Breast epithelium (tissue), 4 donors: Measurements from ENCODE around the gene GPBP1. TPM values are rescaled to one million over a fixed set of nuclear protein-coding genes. Genes with fewer than 3 reads are reported as not detected.
"Not testable (repeated sequence)": the region's sequence is repeated elsewhere in the genome, so short reads cannot be mapped to it uniquely, and the experiment has no call there.

ENCODE experiments used
- DNase-seq, 2 donors: peaks; one replicate each; pipeline ENCODE4 v3.0.0-alpha.2; 2019; ENCODE audit warnings: low spot score in 2 of 2
- H3K27ac ChIP-seq, 2 donors: fragments of 200-600 bp; sonication (generic) in 1 of 2; one replicate each; pipeline ENCODE4 v1.5.1; 2016 to 2019; ENCODE audit warnings: mild to moderate bottlenecking in 1 of 2
- H3K27me3 ChIP-seq, 2 donors: fragments of 200-600 bp; sonication (generic) in 1 of 2; one replicate each; pipeline versions ENCODE4 v1.5.1 to v1.6.0; 2017 to 2019; ENCODE audit warnings: control low read depth in 1 of 2, mild to moderate bottlenecking in 1 of 2
- H3K36me3 ChIP-seq: fragments of 200-600 bp; one replicate; pipeline ENCODE4 v1.5.1; 2019
- H3K4me1 ChIP-seq, 2 donors: fragments of 200-600 bp; sonication (generic); one replicate each; pipeline ENCODE4 v1.5.1; 2016 to 2019; ENCODE audit warnings: control low read depth in 1 of 2
- H3K4me3 ChIP-seq, 3 donors: fragments of 200-600 bp; sonication (generic); 1 replicate in 2 of 3; 2 replicates in 1 of 3; pipeline ENCODE4 v1.5.1; 2016 to 2019; ENCODE audit warnings: mild to moderate bottlenecking in 3 of 3, moderate library complexity in 2 of 3
- H3K9me3 ChIP-seq, 2 donors: fragments of 200-600 bp; sonication (generic) in 1 of 2; one replicate each; pipeline ENCODE4 v1.5.1; 2016 to 2019; ENCODE audit warnings: control low read depth in 1 of 2
- CTCF ChIP-seq, 3 donors: fragments of 450-650 bp; IDR thresholded peaks; one replicate each; pipeline ENCODE4 v1.5.1; 2016 to 2017; ENCODE audit warnings: antibody characterized with exemption in 3 of 3, mild to moderate bottlenecking in 3 of 3, moderate library complexity in 3 of 3
- POLR2A ChIP-seq: fragments of 450-650 bp; IDR thresholded peaks from one replicate; pipeline ENCODE4 v1.6.1; 2016; ENCODE audit warnings: antibody characterized with exemption, mild to moderate bottlenecking, moderate library complexity
- POLR2AphosphoS5 ChIP-seq, 3 donors: sonication (generic); formaldehyde crosslinking; IDR thresholded peaks; one replicate each; pipeline ENCODE4 v1.6.1; 2017; ENCODE audit warnings: antibody characterized with exemption in 3 of 3
- intact Hi-C: fragments of 100-400 bp; cut with DNase I; formaldehyde crosslinking; loops from one replicate; pipeline ENCODE4 v1.15.1; 2023; ENCODE audit warnings: low total_unique reads
- total RNA-seq, 3 donors: library from RNA; depleted of rRNA; stranded (reverse); fragments of >200 nt; gene quantifications; one replicate each; pipeline ENCODE4 v1.1.0, GENCODE V29; 2016

GPBP1 gene
- total RNA-seq, 3 donors from 2014 or later: 61.1 to 141 (median 93.1) TPM

GRCh38 chr5:57155033-57155432 is 18.8 kb upstream of the GPBP1 start:
- intact Hi-C loops: no loop called here
- no peak overlapping the region for H3K27ac ChIP-seq
- H3K9me3 ChIP-seq: no peaks in the 10 kb centered on the region
- H3K4me1 ChIP-seq: no peaks in the 10 kb centered on the region
- H3K4me3 ChIP-seq: no peak overlapping the region
- H3K36me3 ChIP-seq: no peaks in the 10 kb centered on the region
- H3K27me3 ChIP-seq: no peaks in the 10 kb centered on the region
- no peak for DNase-seq
- TF ChIP-seq CTCF (IDR thresholded peaks at IDR 0.05) (no peak), POLR2A (no peak), POLR2AphosphoS5 (IDR thresholded peaks at IDR 0.05) (no peak)

- H3K9me3 ChIP-seq: no peaks in the 10 kb centered on the region
- intact Hi-C loops: no loop called here
- H3K4me3 ChIP-seq: no peak overlapping the region
- H3K36me3 ChIP-seq: no peaks in the 10 kb centered on the region
- TF ChIP-seq POLR2AphosphoS5 (IDR thresholded peaks at IDR 0.05): no peak
- no peak for TF ChIP-seq POLR2A
- TF ChIP-seq CTCF (IDR thresholded peaks at IDR 0.05): no peak
- H3K4me1 ChIP-seq: no peaks in the 10 kb centered on the region
- H3K27me3 ChIP-seq: no peaks in the 10 kb centered on the region
- no peak overlapping the region for H3K27ac ChIP-seq
- DNase-seq: no peak
Measured at GRCh38 chr5:57157131-57157530, 16.7 kb upstream of the GPBP1 start.

DNA sequence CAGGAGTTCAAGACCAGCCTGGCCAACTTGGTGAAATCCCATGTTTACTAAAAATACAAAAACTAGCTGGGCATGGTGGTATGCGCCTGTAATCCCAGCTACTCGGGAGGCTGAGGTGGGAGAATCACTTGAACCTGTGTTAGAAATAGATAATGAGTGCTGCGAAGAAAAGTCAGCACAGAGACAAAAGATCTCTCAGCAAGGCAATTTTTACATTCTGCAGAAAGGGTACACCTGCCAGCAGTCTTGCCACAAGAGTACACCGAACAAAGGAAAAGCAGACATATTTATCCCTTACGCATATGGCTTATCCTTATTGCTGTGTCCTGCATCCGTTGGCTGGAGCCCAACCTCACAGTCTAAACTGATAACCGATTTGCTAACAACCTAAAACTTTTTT is 16.2 kb upstream of the GPBP1 start:
- TF ChIP-seq POLR2AphosphoS5 (IDR thresholded peaks at IDR 0.05) (no peak), CTCF (IDR thresholded peaks at IDR 0.05) (no peak), POLR2A (no peak)
- intact Hi-C loops: no loop called here
- no peaks in the 10 kb centered on the region for H3K4me1 ChIP-seq
- no peaks in the 10 kb centered on the region for H3K27me3 ChIP-seq
- H3K27ac ChIP-seq: no peak overlapping the region
- no peak overlapping the region for H3K4me3 ChIP-seq
- DNase-seq: no peak
- no peaks in the 10 kb centered on the region for H3K36me3 ChIP-seq
- no peaks in the 10 kb centered on the region for H3K9me3 ChIP-seq

DNA sequence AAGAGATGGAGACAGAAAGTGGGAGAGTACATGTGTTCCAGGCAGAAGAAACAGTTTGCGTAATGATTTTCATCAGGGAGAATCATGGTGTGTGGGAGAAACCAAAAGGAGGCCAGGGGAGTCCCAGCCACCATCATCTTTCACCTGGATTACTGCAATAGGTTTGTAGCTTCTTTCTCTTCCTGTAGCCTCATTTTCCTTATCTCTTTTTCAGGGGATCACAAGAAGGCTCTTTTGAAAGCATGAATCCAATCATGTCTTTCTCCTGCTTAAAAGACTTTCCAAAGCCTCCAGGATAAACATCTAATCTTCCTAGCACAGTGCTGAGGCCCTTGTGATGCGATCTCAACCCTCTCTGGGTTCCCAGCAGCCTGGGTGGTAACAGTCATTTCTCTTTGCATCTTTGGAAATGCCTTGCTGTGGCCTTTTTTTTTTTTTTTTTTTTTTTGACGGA is 10.3 kb upstream of the GPBP1 start:
- intact Hi-C loops: no loop called here
- TF ChIP-seq CTCF (IDR thresholded peaks at IDR 0.05): no peak
- TF ChIP-seq POLR2A: no peak
- TF ChIP-seq POLR2AphosphoS5 (IDR thresholded peaks at IDR 0.05): no peak
- no peaks in the 10 kb centered on the region for H3K4me1 ChIP-seq
- no peak overlapping the region for H3K4me3 ChIP-seq
- no peak overlapping the region for H3K27ac ChIP-seq
- H3K9me3 ChIP-seq: no peaks in the 10 kb centered on the region
- H3K27me3 ChIP-seq: no peaks in the 10 kb centered on the region
- no peaks in the 10 kb centered on the region for H3K36me3 ChIP-seq
- DNase-seq: no peak

DNA sequence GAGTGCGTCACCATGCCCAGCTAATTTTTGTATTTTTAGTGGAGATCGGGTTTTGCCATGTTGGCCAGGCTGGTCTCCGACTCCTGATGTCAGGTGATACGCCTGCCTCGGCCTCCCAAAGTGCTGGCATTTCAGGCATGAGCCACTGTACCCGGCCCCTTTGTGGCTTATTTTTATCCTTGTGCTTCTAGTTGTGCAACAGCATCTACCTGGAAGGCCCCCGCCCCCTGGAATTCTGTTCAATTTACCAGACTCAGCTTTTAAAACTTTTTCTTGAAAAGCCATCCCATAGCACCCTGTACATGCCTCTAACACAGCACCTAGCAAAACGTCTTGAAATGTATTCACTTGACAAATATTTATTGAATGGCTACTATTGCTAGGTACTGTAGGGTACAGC is 9.7 kb upstream of the GPBP1 start:
- TF ChIP-seq CTCF (IDR thresholded peaks at IDR 0.05) (no peak), POLR2AphosphoS5 (IDR thresholded peaks at IDR 0.05) (no peak), POLR2A (no peak)
- no peaks in the 10 kb centered on the region for H3K36me3 ChIP-seq
- no peaks in the 10 kb centered on the region for H3K9me3 ChIP-seq
- intact Hi-C loops: no loop called here
- H3K4me1 ChIP-seq: no peaks in the 10 kb centered on the region
- no peaks in the 10 kb centered on the region for H3K27me3 ChIP-seq
- no peak overlapping the region for H3K27ac ChIP-seq
- no peak overlapping the region for H3K4me3 ChIP-seq
- DNase-seq: no peak

DNA sequence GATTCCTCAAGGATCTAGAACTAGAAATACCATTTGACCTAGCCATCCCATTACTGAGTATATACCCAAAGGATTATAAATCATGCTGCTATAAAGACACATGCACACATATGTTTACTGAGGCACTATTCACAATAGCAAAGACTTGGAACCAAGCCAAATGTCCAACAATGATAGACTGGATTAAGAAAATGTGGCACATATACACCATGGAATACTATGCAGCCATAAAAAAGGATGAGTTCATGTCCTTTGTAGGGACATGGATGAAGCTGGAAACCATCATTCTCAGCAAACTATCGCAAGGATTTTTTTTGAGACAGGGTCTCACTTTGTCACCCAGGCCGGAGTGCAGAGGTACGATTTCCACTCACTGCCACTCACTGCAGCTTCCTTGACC is 8.7 kb upstream of the GPBP1 start:
- H3K4me3 ChIP-seq, H3K9me3 ChIP-seq, DNase-seq, H3K4me1 ChIP-seq, H3K27me3 ChIP-seq, H3K27ac ChIP-seq, H3K36me3 ChIP-seq, intact Hi-C loops: not testable (repeated sequence)
